ENCODE measurements around the gene NSF.
A peak's percentile ranks its signal among the peaks of the same experiment; 100 is the strongest.
"Not testable (repeated sequence)": the region's sequence is repeated elsewhere in the genome, so short reads cannot be mapped to it uniquely, and the experiment has no call there.

Gene NSF

DNA sequence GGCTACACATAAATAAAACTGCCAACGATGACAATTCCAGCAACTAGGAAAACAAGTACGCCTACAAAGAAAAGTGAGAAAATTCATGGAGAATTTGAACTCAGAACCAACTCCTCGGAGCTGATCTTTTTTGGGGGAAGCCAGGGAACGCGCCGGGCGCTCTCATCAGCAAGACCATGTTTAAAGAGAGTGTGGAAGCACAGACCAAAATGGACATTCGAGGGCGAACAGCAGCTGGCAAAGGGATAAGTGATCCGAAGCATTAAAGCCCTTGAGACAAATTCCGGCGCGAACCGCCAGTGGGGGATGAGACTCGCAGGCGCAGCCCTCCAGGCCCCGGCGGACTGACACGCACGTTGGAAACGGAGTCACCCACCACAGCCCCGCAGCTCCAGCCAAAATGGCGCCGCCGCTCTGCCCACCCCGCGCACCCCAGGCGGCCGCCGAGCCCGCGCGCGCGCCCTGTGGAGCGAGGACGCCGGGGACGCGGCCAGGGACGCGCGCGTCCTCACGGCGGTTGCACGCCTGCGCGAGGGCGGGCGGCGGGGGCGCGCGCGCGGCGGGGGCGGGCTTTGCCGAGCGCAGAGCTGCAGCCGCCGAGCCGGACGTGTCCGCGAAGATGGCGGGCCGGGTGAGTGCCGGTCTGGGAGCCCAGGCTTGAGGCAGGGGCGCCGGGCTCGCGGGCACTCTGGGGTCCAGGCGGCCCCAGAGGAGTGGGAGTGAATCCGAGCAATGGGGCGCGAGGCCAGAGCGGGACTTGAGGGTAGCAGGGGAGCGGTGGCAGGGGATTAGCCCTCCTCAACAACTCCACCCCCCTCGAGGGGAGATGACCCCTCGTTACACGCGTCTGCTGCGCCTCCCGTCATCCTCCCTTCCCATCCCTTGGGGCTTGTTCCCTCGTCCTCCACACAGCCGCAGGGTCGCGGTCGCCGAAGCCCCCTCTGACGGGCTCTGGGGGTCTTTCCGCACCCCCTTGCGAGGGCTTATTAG is at the start of gene NSF:
TSS of gene NSF (plus strand) at position 513 of the 990 bp plus-strand sequence. CDS start at position 620, 107 bp downstream.
- DNase-seq (ENCODE audit: extremely low read depth in 1 of 2, low read depth in 1 of 2) = not testable (repeated sequence)

DNA sequence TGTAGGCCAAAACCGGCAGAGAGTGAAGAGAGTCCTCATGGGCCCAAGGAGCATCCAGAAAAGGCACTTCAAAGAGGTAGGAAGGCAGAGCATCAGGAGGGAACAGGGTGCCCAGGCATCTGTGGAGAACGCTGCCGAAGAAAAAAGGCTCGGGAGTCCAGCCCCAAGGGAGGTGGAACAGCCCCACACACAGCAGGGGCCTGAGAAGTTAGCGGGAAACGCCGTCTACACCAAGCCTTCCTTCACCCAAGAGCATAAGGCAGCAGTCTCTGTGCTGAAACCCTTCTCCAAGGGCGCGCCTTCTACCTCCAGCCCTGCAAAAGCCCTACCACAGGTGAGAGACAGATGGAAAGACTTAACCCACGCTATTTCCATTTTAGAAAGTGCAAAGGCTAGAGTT is 41.9 kb upstream of the NSF start:
- DNase-seq (ENCODE audit: extremely low read depth in 1 of 2, low read depth in 1 of 2) = not testable (repeated sequence)

DNA sequence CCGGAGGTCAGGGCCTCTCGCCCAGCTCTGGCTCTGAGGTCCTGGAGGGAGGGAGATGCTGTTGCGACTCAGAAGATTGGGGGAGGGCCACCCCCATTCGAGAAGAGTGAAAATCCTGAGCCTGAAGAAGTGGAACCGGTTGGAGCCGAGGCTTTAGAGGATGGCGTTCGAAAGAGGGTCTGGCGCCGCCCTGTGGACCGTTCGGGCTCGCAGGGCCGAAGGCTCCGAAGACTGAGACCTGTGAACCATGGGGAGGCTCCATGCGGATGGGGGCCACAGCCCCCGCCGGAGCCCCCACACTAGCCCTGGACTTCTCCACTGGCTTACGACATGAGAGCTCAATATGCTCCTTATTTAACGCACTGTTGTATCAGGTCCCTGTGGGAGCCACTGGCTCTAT is 31.3 kb upstream of the NSF start:
- not testable (repeated sequence) for DNase-seq (ENCODE audit: extremely low read depth in 1 of 2, low read depth in 1 of 2)

DNA sequence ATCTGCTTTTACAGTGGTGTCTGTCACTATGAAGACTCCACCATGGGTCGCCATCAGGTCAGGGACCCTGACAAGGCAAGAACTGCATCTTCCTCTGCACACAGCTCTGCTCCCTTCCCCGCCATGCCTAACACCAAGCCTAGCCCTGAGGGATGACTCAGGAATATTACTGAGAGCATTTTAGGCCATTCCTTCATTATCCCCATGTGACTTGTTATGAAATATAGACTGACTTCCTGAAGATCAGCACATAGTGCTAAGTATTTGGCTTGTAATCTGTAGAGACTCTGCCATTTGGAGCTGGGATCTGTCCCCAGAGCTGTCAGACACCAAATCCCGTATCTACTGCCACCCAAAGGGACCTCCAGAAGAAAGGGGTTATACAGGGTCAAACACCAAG is 30.4 kb upstream of the NSF start:
- DNase-seq (ENCODE audit: extremely low read depth in 1 of 2, low read depth in 1 of 2) = not testable (repeated sequence)

DNA sequence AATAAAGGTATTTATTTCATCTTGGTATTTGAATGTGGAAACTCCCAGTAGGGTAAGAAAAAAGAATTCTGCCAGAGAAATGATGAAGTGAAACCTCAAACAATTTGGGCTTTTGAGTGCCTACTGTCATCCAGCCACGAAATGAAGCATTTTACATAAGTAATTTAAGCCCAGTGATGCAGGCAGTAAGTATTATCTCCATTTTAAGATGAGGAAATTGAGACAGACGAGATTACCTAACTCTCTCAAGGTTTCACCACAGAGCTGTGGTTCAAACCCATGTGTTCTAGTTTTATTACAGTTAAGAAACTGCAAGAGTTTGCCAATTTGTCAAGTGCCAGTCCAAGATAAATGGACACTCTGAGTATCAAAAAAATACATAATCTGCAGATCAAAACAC is 24.2 kb upstream of the NSF start:
- not testable (repeated sequence) for DNase-seq (ENCODE audit: extremely low read depth in 1 of 2, low read depth in 1 of 2)

DNA sequence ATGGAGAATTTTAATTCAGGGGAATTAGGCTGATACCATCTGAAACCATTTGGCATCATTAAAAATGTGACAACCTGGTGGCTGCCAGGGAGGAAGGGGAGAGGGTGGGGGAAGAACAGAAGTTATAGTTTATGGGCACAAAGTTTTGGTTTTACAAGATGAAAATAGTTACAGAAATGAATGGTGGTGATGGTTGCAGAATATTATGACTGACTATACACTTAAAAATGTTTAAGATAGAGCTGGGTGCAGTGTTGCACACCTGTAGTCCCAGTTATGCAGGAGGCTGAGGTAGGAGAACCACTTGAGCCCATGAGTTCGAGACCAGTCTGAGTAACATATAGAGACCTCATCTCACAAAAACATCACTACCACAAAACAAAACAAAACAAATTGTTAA is 23.5 kb upstream of the NSF start:
- not testable (repeated sequence) for DNase-seq (ENCODE audit: extremely low read depth in 1 of 2, low read depth in 1 of 2)

DNA sequence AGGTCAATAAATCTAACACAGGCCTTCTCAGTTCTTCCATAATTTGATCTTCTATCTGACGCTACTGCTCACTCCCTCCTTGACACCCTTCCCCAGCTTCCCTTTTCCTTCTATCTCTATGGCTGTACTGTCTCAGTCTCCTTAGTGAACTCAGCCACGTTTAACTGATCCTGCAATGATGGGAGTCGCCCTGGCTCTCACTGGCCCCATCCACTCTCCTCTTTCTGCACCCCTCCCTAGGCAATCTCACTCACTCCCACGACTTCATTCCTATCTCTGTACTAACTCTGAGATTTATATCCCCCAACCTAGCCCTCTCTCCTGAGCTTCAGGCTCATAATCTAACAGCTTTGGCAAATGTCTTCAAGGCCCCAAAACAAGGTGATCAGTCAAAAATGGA is 18.7 kb upstream of the NSF start:
- not testable (repeated sequence) for DNase-seq (ENCODE audit: extremely low read depth in 1 of 2, low read depth in 1 of 2)

DNA sequence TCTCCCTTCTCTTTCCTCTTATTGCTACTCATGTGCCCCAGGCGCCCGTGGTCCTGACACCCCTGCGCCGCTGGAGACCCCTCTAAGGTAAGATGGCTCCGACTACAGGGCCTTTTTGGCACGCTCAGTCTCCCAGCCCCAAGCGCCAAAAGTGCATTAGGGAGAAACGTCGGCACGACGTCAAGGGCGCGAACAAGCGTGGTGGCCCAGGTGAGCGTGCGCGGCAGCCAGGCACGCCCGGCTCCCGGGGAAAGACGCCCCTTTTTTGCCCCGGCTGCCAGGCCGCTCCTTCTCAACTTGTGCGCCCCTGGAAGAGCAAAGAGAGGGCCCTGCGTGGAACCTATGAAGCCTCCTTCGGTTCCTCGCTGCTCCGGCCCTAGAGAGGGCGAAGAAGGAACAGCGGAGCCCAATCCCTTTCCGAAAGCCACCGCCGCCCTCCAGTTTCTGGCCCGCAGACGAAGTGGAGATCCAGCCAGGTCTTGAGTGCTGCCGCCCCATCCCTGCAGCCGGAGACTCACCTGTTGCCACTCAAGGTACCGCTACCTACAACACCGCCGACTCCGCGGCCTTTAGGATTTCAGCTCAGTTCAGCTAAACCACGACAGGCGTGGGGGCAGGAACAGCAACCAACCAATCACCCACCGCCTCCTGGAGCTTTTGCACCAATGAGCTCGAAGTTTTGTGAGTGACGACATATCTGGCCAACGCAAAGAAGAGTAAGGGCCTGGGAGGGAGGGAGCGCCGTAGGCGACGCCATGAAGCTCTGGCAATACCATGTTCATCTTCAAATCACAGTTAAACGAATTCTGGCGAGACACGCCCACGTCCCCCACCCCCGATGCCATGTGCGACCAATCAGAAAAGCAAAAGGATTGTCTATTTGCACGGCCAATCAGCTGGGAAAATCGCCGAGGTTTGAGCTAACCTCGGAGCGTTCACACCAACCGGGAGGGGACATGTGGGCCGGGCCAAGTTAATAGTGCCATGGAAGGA is 11.1 kb upstream of the NSF start, which contains the start of gene ARL17A:
TSS of gene ARL17A (minus strand) at position 609 of the 993 bp plus-strand sequence. CDS start 3,369 bp downstream, outside the sequence.
- peak; percentile 28 to 75 for DNase-seq (ENCODE audit: extremely low read depth in 1 of 2, low read depth in 1 of 2)

DNA sequence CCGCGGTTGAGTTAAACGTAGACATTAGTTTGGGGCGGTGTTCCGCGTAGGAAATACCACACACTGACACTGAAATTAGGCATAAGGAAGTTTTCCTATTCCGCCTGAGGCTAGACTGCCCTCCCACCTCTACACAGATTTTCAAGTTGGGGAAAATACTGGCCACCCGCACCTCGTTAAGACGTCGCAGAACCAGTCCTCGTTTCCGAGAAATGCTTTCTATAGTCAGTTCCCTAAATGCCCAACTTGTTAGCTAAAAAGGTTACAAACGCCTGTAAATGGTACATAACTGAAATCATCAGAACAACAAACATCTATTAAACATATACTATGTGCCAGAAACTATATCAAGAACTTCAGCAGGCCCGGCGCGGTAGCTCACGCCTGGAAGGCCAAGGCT is 10.4 kb upstream of the NSF start:
- not testable (repeated sequence) for DNase-seq (ENCODE audit: extremely low read depth in 1 of 2, low read depth in 1 of 2)

DNA sequence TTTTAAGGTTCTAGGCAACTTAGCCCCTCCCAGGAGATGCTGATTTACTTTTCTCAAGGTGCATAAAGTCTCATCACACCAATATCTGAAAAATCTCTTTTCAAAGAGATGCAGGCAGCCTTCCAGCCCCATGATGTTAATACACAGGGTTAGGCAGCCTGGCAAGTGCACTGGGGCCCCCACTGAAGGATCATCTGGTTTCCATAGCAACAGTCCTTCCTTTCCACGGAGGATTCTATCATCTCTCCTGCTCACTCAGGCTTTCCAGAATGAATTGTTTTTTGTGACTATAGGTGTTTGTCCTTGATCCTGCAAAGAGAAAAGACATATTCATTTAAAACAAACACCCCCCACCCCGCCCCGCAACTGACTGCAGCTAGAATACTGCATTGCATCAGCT is 5.0 kb upstream of the NSF start:
- DNase-seq (ENCODE audit: extremely low read depth in 1 of 2, low read depth in 1 of 2) = not testable (repeated sequence)

DNA sequence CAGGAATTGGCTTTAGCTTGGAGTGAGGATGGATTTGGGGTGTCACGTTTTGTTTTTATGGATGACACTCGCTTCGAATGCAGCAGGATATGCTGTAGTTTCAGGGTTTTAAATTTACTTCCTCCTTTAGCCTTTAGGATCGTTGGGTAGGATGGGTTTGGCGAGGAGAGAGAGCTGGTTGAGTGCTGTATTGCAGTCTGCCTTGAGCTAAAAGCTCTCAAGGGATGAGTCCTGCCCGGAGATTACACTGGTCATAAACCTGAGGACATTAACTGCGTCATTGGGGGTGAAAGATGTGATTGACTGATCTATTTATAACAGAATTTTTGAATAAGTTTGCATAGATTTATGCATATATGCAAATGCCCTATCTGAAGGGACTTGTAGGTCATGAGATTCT is 863 bp downstream of the NSF start:
- DNase-seq (ENCODE audit: extremely low read depth in 1 of 2, low read depth in 1 of 2) = not testable (repeated sequence)

DNA sequence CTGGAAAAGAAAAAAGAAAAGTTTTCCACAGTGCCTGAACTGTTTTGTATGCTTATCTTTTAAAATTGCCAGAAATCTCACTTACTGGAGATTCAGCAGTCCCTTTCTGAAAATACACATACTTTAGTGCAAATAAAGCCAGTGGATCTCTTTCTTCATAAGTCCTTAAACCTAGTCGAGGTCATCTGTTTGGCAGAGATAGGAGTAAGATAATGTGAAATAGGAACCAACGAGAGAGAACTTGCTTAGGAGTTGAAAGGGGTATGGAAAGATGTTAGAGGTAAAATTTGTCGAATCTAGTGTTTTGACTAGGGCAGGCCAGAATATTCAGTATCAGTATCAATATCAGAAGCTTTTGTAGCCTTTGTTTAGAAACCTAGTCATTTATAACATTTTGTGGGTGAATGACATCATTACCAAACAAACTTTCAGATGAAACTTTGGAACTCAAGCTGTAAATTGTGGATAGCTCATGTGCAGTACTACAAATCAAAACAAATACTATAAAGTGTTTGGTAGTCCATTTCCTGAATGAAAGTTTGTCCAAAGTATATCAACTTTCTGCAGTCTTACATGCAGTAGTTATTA is 8.0 kb downstream of the NSF start:
- not testable (repeated sequence) for DNase-seq (ENCODE audit: extremely low read depth in 1 of 2, low read depth in 1 of 2)

DNA sequence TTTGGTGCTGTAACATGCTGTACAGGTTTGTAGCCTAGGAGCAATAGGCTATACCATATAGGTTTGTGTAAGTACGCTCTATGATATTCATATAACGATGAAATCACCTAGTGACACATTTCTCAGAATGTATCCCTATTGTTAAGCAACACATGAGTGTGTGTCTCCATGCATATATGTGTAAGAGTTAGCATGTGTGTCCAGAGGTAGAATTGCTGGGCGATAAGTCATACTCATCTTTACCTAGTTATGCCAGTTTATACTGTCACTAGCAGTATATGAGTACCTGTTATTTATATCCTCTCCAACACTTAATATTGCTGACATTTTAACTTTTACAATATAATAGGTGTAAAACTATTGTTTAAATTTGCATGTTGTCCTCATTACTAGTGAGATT is 10.3 kb downstream of the NSF start:
- DNase-seq (ENCODE audit: extremely low read depth in 1 of 2, low read depth in 1 of 2) = not testable (repeated sequence)

DNA sequence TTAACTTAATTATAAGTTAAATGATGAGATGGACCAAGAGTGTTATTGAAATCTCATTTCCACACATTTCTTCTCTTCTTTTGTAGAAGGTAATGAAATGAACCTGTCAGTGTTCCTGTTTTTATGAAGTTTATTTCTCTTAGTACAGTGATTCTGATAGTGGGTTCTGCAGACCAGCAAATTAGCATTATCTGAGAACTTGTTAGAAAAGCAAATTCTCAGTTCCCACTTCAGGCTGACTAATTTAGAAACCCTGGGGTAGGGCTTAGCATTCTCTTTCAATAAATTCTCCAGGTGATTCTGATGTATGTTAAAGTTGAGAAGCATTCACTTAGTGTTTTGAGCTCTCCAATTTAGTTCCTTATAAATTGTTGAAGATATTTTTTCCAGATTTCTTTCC is 12.7 kb downstream of the NSF start:
- DNase-seq (ENCODE audit: extremely low read depth in 1 of 2, low read depth in 1 of 2) = not testable (repeated sequence)

DNA sequence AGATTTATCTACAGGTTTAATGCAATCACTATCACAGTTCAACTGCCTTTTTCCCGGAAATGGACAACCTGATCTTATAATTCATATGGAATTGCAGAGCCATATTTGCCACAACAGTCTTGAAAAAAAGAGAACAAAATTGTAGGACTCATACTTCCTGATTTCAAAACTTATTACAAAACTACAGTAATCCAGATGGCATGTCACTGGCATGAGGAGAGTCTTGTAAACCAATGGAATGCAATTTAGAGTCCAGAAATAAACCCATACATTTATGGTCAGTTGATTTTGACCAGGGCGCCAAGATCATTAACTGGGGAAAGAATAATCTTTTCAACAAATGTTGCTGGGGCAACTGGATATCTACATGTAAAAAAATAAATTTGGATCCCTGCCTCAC is 20.8 kb downstream of the NSF start:
- DNase-seq (ENCODE audit: extremely low read depth in 1 of 2, low read depth in 1 of 2) = not testable (repeated sequence)

DNA sequence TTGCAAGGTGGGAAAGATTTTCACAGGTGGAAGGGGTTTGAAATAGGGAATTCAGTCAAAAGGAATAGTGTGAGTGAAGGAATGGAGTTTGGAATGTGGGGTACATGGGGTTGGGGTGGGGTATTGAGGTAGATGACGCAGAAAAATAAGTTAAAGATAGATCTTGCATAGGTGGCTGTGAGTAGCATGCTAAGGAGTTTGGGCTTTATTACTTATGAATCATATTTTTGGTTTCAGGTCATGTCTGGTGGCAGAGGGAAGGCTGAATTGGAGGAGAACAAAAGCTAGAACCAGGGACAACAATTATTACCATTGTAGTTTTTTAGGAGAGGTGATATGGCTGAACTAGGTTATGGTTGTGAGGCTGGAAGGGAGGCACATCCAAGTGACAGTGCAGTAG is 23.4 kb downstream of the NSF start:
- DNase-seq (ENCODE audit: extremely low read depth in 1 of 2, low read depth in 1 of 2) = not testable (repeated sequence)

DNA sequence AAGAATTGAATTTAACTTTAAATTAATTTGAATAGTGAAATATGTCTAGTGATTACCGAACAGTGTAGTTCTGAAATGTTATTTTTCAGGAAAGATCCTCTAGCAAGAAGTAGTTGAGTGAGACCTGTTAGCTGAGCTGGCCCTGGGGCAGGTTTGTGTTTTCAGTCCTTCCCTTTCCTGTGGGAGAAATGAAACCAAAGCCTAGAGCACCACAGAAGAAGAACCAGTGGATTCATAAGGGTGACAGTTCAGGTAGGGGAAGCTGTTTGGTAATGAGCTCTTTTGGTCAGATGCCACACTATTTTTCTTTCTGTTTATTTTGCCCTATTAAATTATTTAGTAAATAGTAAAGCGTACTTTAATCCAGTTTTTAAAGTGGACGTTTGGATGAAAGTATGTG is 26.7 kb downstream of the NSF start:
- DNase-seq (ENCODE audit: extremely low read depth in 1 of 2, low read depth in 1 of 2) = not testable (repeated sequence)

DNA sequence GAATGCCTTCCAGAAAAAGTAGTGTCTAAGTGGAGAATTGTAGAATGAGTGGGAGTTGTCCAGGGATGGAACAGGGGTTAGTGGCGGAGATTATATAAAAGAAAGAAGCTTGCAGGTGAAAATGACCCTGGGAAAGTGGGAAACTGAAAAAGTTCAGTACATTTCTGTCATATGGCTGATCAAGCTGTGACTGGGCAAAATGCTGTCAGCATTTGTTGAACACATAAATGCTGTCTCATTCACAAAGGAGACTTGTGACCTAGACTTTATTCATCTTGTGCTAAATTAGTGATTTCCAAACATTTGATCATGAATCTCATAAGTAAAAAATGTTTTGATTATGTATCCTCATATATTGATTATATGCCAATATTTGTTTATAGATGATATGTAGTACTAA is 28.5 kb downstream of the NSF start:
- not testable (repeated sequence) for DNase-seq (ENCODE audit: extremely low read depth in 1 of 2, low read depth in 1 of 2)

DNA sequence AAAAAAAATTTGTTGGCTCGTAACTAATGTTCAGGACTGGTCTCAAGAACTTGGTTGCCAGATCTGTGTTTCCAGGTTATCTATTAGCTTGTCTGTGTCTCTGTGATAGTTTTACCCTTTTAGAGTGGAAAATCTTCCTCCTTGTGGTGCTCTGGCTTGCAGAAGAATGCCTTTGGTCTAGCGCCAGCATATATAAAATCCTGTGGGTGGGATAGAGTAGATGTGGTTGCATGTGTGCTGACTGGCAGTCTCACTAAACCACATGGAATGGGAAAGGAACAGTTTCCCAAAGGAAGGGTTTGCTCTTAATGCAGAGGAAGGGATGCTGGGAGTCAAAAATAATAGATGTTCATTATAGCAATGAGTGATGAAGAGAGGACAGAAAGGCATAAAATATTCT is 33.3 kb downstream of the NSF start:
- not testable (repeated sequence) for DNase-seq (ENCODE audit: extremely low read depth in 1 of 2, low read depth in 1 of 2)

DNA sequence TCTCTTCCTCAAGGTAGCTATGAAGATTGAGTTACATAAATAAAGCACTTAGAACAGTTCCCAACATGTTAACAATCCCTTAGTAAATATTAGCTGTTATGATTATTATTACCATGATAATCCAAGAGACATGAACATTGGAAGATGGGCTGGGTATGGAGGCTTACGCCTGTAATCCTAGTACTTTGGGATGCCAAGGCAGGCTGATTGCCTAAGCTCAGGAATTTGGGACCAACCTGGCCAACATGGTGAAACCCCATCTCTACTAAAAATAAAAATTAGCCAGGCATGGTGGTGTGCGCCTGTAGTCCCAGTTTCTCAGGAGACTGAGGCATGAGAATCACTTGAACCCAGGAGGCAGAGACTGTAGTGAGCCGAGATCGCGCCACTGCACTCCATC is 34.3 kb downstream of the NSF start:
- DNase-seq (ENCODE audit: extremely low read depth in 1 of 2, low read depth in 1 of 2) = not testable (repeated sequence)

DNA sequence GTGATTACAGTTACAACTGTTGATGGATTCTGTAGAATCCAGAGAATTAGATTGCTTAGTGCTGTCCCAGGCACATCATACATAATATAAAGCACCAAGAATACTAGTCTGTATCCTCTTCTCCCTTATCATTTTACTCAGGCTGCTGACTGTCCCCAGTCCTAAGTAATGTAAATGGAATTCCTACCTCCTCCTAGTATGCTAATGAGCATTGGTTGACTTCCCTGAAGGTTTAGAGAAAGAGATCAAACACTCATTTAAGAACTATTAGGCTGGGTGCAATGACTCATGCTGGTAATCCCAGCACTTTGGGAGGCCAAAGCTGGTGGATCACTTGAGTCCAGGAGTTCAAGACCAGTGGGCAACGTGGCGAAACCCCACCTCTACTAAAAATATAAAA is 37.0 kb downstream of the NSF start:
- DNase-seq (ENCODE audit: extremely low read depth in 1 of 2, low read depth in 1 of 2) = not testable (repeated sequence)

Data from stimulated activated CD8-positive, alpha-beta memory T cell treated with anti-CD3 and anti-CD28 coated beads, Interleukin-7, amount 100 ng/mL, for 48 hours (primary cell).